Lower leg skin (tissue), 4 donors: Measurements from ENCODE around the gene METTL3. TPM values are rescaled to one million over a fixed set of nuclear protein-coding genes. Genes with fewer than 3 reads are reported as not detected.

Experiments
- DNase-seq, 2 donors: peaks; one replicate each; pipeline ENCODE4 v3.0.0-alpha.2; 2019; ENCODE audit warnings: low spot score in 2 of 2
- H3K4me3 ChIP-seq: fragments of 200-600 bp; sonication (generic); 2 replicates; pipeline ENCODE4 v1.5.1; 2017; ENCODE audit warnings: mild to moderate bottlenecking, low read depth; ENCODE audit not compliant: poor library complexity, severe bottlenecking
- CTCF ChIP-seq, 3 donors: fragments of 450-650 bp; IDR thresholded peaks; one replicate each; pipeline ENCODE4 v1.5.1; 2016; ENCODE audit warnings: antibody characterized with exemption in 3 of 3, mild to moderate bottlenecking in 3 of 3, moderate library complexity in 2 of 3
- POLR2A ChIP-seq, 2 donors: fragments of 450-650 bp; IDR thresholded peaks; one replicate each; pipeline ENCODE4 v1.6.1; 2016 to 2017; ENCODE audit warnings: antibody characterized with exemption in 2 of 2, mild to moderate bottlenecking in 1 of 2, moderate library complexity in 1 of 2
- WGBS, 2 donors: methylation state at CpG; one replicate each; pipeline ENCODE4 v1.1.5; 2018; 5-methylcytosine and 5-hydroxymethylcytosine counted together
- intact Hi-C: fragments of 100-400 bp; cut with DNase I; formaldehyde crosslinking; loops from one replicate; pipeline ENCODE4 v1.15.0; 2023; ENCODE audit warnings: low total_unique reads
- total RNA-seq, 4 donors: library from RNA; depleted of rRNA; stranded (reverse); fragments of >200 nt; gene quantifications; one replicate each; pipeline ENCODE4 v1.1.0, GENCODE V29; 2016

Gene METTL3
- total RNA-seq, 4 donors from 2014 or later, result 33.4 to 60.0 (median 39.8) TPM

- DNase-seq, result no peak
Observed at GRCh38 chr14:21524575-21525490, 13.7 kb upstream of the METTL3 start.

GRCh38 chr14:21523203-21523602 lies 12.1 kb upstream of the METTL3 start:
- 77 to 84% methylated on average over 6 of the region's 7 CpGs for WGBS, 2 donors
- no peak for DNase-seq
- H3K4me3 ChIP-seq, result no peak overlapping the region
- TF ChIP-seq CTCF (IDR thresholded peaks at IDR 0.05), result no peak
- TF ChIP-seq POLR2A (IDR thresholded peaks at IDR 0.05), result no peak
- intact Hi-C loops, result no loop called here

More at GRCh38 chr14:21524575-21525490, 13.7 kb upstream of the METTL3 start:
- no peak overlapping the region for H3K4me3 ChIP-seq
- TF ChIP-seq POLR2A (IDR thresholded peaks at IDR 0.05) (no peak), CTCF (IDR thresholded peaks at IDR 0.05) (no peak)
- intact Hi-C loops, result no loop called here
- 84% methylated on average over 18 of the region's 18 CpGs for WGBS, 2 donors

GRCh38 chr14:21521501-21521900 lies 10.4 kb upstream of the METTL3 start:
- WGBS, 2 donors, result 74 to 85% methylated on average over 2 of the region's 2 CpGs
- H3K4me3 ChIP-seq, result no peak overlapping the region
- DNase-seq, result no peak
- TF ChIP-seq CTCF (IDR thresholded peaks at IDR 0.05), result no peak
- TF ChIP-seq POLR2A (IDR thresholded peaks at IDR 0.05), result no peak
- intact Hi-C loops, result no loop called here

- H3K4me3 ChIP-seq, result no peak overlapping the region
- no peak for DNase-seq
- 95 to 98% methylated on average over 1 of the region's 1 CpG for WGBS, 2 donors
- TF ChIP-seq CTCF (IDR thresholded peaks at IDR 0.05), result no peak
- TF ChIP-seq POLR2A (IDR thresholded peaks at IDR 0.05), result no peak
- intact Hi-C loops, result no loop called here
Observed at GRCh38 chr14:21520767-21521166, 9.6 kb upstream of the METTL3 start.

- TF ChIP-seq CTCF (IDR thresholded peaks at IDR 0.05), result no peak
- TF ChIP-seq POLR2A (IDR thresholded peaks at IDR 0.05), result no peak
- WGBS, 2 donors, result 85 to 91% methylated on average over 2 of the region's 2 CpGs
- intact Hi-C loops, result no loop called here
- DNase-seq, result no peak
- no peak overlapping the region for H3K4me3 ChIP-seq
Observed at GRCh38 chr14:21518725-21519124, 7.6 kb upstream of the METTL3 start.
